Panc1 (cell line): ENCODE measurements around the gene MPZL3. TPM values are rescaled to one million over a fixed set of nuclear protein-coding genes. Genes with fewer than 3 reads are reported as not detected.

Source experiments
- ATAC-seq: fragments of 200-7000 bp; cut with Tn5 transposase; 2 replicates; pipeline ENCODE4 v1.9.1; 2020; ENCODE audit warnings: mild to moderate bottlenecking, moderate library complexity
- BruUV-seq: library from RNA; stranded (reverse); fragments of 400-500 nt; replicated peaks from 2 replicates; lab custom pipeline; 2021; lab: Mats Ljungman, UMichigan
- CTCF ChIA-PET: fragments of 300-600 bp; sonication (Branson Sonifier 250); formaldehyde crosslinking; loops from one replicate; lab custom pipeline; 2022; ENCODE audit warnings: antibody characterized with exemption; lab: Charles Lee
- POLR2A ChIA-PET: fragments of 300-600 bp; sonication (Branson Sonifier 250); formaldehyde crosslinking; loops from one replicate; lab custom pipeline; 2022; ENCODE audit warnings: antibody characterized with exemption; lab: Charles Lee
- DNase-seq: peaks from one replicate; pipeline ENCODE4 v3.0.0-alpha.2; 2010; ENCODE audit warnings: low read depth, low spot score
- H3K27ac ChIP-seq: 2 replicates; pipeline ENCODE4 v1.5.1; 2011; ENCODE audit warnings: mild to moderate bottlenecking, low read length, inconsistent platforms
- H3K27me3 ChIP-seq: fragments of 200-500 bp; sonication (Bioruptor generic); 2 replicates; pipeline ENCODE4 v1.6.0; 2014; ENCODE audit warnings: low read length, inconsistent platforms; ENCODE audit not compliant: control insufficient read depth, insufficient read depth
- H3K36me3 ChIP-seq: fragments of 200-500 bp; sonication (Bioruptor generic); 2 replicates; pipeline ENCODE4 v1.5.1; 2014; ENCODE audit warnings: inconsistent platforms, mild to moderate bottlenecking, low read length, moderate library complexity; ENCODE audit not compliant: control insufficient read depth, insufficient read depth
- H3K4me1 ChIP-seq: 2 replicates; pipeline ENCODE4 v1.5.1; 2011; ENCODE audit warnings: inconsistent platforms, mild to moderate bottlenecking, low read length, moderate library complexity; ENCODE audit not compliant: control insufficient read depth, insufficient read depth
- H3K4me3 ChIP-seq, 2 experiments: 2 replicates each; pipeline ENCODE4 v1.5.1; 2011 to 2012; ENCODE audit warnings: low read depth in 2 of 2, low read length in 2 of 2, mild to moderate bottlenecking in 2 of 2, inconsistent platforms in 1 of 2, moderate library complexity in 1 of 2
- H3K9me3 ChIP-seq: fragments of 200-500 bp; sonication (Bioruptor generic); 2 replicates; pipeline ENCODE4 v1.5.1; 2014; ENCODE audit warnings: low read depth, mild to moderate bottlenecking, inconsistent platforms, low read length, moderate library complexity; ENCODE audit not compliant: control insufficient read depth, insufficient read depth
- POLR2AphosphoS5 ChIP-seq: IDR thresholded peaks from 2 replicates; pipeline ENCODE4 v1.6.1; 2012; ENCODE audit warnings: mild to moderate bottlenecking, low read depth, low read length, moderate library complexity
- SIN3A ChIP-seq: IDR thresholded peaks from 2 replicates; pipeline ENCODE4 v1.6.1; 2012; ENCODE audit warnings: low read depth, mild to moderate bottlenecking, low read length, moderate library complexity, borderline replicate concordance; ENCODE audit not compliant: insufficient read depth
- TCF7L2 ChIP-seq: IDR thresholded peaks from 2 replicates; pipeline ENCODE4 v1.6.1; 2011; ENCODE audit warnings: mild to moderate bottlenecking, low read depth, low read length, inconsistent platforms
- in situ Hi-C: cut with HindIII; loops from 2 replicates; pipeline ENCODE4 v1.10.0; 2016; ENCODE audit warnings: low sequenced_read_pairs, low pct_unique_long_range_greater_than_20kb
- intact Hi-C: fragments of 100-400 bp; cut with micrococcal nuclease; formaldehyde crosslinking; loops from one replicate; pipeline ENCODE4 v1.10.0; 2022; ENCODE audit not compliant: unreplicated experiment
- total RNA-seq: library from RNA; stranded (reverse); gene quantifications from one replicate; pipeline ENCODE4 v1.2.1, GENCODE V29; 2021; ENCODE audit not compliant: unreplicated experiment
- TF ChIP-seq, protein P1 (sequence below): fragments of 450-650 bp; IDR thresholded peaks from 2 replicates; pipeline ENCODE4 v1.5.1; 2017; ENCODE audit warnings: mild to moderate bottlenecking
- TF ChIP-seq, protein P2 (sequence below), 2 experiments: IDR thresholded peaks; 2 replicates each; pipeline ENCODE4 v1.6.1; 2011 to 2012; ENCODE audit warnings: low read depth in 2 of 2, control low read depth in 1 of 2, low read length in 1 of 2, mild to moderate bottlenecking in 1 of 2, moderate library complexity in 1 of 2; ENCODE audit not compliant: insufficient read depth in 1 of 2

Gene MPZL3
- total RNA-seq, 1 experiment from 2014 or later = 1.0 TPM

DNA sequence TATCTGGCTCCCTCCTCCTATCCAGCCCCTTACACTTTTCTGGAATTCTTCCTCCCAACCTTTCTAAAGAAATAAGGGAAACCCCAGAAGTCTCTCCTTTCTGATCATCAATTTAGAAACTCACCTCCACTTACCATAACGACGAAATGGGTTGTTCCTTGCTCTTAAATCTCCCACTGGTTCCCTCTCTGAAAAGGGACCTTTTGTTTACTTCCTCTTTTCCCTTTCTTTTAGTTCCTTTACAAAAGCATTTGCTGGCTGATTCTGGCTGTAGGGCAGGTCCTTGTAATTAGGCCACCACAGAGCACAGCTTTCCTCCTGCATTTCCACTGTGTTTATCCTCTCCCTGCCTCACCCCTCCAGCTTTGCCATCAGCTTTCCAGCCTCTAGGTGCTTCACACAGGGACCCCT, 39.4 kb downstream of the MPZL3 start:
- Histone ChIP-seq H3K27me3 (peaks cover 45% of the 10 kb centered on the region), H3K4me3 (no peak overlapping the region), H3K4me1 (no peaks in the 10 kb centered on the region), H3K36me3 (no peaks in the 10 kb centered on the region), H3K27ac (no peak overlapping the region), H3K9me3 (no peaks in the 10 kb centered on the region)
- no TSS peak for BruUV-seq
- ChIA-PET POLR2A (no interaction called here), CTCF (no interaction called here)
- intact Hi-C loops = no loop called here
- TF ChIP-seq POLR2AphosphoS5 = no peak
- TF ChIP-seq, protein P1, sequence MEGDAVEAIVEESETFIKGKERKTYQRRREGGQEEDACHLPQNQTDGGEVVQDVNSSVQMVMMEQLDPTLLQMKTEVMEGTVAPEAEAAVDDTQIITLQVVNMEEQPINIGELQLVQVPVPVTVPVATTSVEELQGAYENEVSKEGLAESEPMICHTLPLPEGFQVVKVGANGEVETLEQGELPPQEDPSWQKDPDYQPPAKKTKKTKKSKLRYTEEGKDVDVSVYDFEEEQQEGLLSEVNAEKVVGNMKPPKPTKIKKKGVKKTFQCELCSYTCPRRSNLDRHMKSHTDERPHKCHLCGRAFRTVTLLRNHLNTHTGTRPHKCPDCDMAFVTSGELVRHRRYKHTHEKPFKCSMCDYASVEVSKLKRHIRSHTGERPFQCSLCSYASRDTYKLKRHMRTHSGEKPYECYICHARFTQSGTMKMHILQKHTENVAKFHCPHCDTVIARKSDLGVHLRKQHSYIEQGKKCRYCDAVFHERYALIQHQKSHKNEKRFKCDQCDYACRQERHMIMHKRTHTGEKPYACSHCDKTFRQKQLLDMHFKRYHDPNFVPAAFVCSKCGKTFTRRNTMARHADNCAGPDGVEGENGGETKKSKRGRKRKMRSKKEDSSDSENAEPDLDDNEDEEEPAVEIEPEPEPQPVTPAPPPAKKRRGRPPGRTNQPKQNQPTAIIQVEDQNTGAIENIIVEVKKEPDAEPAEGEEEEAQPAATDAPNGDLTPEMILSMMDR = no peak
- TF ChIP-seq, protein P2, sequence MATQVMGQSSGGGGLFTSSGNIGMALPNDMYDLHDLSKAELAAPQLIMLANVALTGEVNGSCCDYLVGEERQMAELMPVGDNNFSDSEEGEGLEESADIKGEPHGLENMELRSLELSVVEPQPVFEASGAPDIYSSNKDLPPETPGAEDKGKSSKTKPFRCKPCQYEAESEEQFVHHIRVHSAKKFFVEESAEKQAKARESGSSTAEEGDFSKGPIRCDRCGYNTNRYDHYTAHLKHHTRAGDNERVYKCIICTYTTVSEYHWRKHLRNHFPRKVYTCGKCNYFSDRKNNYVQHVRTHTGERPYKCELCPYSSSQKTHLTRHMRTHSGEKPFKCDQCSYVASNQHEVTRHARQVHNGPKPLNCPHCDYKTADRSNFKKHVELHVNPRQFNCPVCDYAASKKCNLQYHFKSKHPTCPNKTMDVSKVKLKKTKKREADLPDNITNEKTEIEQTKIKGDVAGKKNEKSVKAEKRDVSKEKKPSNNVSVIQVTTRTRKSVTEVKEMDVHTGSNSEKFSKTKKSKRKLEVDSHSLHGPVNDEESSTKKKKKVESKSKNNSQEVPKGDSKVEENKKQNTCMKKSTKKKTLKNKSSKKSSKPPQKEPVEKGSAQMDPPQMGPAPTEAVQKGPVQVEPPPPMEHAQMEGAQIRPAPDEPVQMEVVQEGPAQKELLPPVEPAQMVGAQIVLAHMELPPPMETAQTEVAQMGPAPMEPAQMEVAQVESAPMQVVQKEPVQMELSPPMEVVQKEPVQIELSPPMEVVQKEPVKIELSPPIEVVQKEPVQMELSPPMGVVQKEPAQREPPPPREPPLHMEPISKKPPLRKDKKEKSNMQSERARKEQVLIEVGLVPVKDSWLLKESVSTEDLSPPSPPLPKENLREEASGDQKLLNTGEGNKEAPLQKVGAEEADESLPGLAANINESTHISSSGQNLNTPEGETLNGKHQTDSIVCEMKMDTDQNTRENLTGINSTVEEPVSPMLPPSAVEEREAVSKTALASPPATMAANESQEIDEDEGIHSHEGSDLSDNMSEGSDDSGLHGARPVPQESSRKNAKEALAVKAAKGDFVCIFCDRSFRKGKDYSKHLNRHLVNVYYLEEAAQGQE (IDR thresholded peaks at IDR 0.05; ENCODE audit: insufficient read depth in 1 of 2, low read depth in 2 of 2, low read length in 1 of 2) = no peak
- TF ChIP-seq SIN3A = no peak
- no peak for TF ChIP-seq TCF7L2
- in situ Hi-C loops = no loop called here
- no peak for DNase-seq
- ATAC-seq = no peak

DNA sequence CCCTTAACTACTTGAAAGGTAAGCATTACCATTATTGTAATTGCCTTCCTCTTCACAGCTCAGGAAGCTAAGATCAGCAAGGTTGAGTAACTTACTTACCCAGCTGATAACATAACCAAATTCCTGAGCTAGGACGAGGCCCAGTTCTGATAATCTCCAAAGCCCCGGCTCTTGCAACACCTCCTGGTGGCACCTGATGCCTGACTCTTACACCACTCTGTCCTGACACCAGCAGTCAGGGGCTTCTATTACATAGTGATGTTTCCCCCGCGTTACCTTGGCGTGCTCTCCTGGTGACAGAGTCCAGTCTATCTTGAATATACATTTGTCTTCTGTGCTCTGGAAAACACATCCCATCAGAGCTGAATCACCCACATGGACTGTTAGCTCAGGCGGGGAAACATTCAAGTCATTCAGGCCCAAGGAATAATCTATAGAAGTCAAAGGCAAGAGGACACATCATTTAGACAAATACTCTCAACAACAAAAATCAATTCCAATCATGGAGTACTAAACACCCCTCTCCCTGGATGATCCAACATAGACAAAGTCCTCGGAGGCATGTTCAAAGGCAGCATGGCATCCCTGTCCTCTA, 39.9 kb downstream of the MPZL3 start:
- ATAC-seq = no peak
- Histone ChIP-seq H3K27me3 (peaks cover 48% of the 10 kb centered on the region), H3K36me3 (no peaks in the 10 kb centered on the region), H3K4me3 (no peak overlapping the region), H3K27ac (no peak overlapping the region), H3K4me1 (no peaks in the 10 kb centered on the region), H3K9me3 (no peaks in the 10 kb centered on the region)
- in situ Hi-C loops (no loop called here), intact Hi-C loops (no loop called here)
- CTCF ChIA-PET = no interaction called here
- POLR2A ChIA-PET = no interaction called here
- no TSS peak for BruUV-seq
- no peak for DNase-seq
- TF ChIP-seq, protein P2 (IDR thresholded peaks at IDR 0.05; ENCODE audit: insufficient read depth in 1 of 2, low read depth in 2 of 2, low read length in 1 of 2) = no peak
- no peak for TF ChIP-seq TCF7L2
- TF ChIP-seq SIN3A = no peak
- TF ChIP-seq POLR2AphosphoS5 = no peak
- TF ChIP-seq, protein P1 = no peak
